Measurements from ENCODE around the gene FOXP1.

The FOXP1 gene

DNA sequence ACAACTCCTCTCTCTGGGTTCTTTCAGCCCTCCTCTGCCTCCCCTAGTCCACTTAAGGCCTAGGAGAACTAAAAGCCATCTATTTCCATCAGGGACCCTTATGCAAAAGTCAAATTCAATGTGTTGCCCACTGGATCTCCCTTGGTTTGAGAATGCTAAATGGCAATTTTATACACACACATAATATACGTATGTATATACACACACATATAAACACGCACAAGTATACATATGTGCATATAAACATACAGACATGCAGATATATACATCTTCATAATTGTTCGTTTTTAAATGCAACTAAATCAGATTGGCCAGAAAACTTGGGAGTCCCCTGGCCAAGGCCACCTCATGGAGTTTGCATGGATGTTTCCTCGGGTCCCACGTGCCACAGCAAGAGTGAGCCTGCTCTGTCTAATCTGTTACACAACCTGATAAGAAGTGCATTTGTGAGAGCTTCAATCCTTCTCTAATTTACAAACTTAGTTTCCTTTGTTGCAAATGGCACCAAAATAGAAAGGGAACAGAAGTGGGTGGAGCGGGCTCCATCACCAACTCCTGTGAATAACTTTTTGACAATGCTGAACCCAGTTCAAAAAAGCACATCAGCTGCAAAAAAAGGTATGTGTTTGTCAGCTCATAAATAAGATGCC is 84.2 kb downstream of the FOXP1 start:
- H3K9ac ChIP-seq (ENCODE audit: low read length): no peak overlapping the region
- no peak overlapping the region for H3K27ac ChIP-seq (ENCODE audit: low read depth, low read length)
- no peaks in the 10 kb centered on the region for H3K36me3 ChIP-seq (ENCODE audit: insufficient read depth, low read length)
- peaks cover 30% of the 10 kb centered on the region for H3K4me1 ChIP-seq (ENCODE audit: insufficient read depth, low read length)
- no peaks in the 10 kb centered on the region for H3K27me3 ChIP-seq (ENCODE audit: control insufficient read depth in 1 of 2, insufficient read depth in 2 of 2, low read length in 2 of 2)
- no peaks in the 10 kb centered on the region for H3K9me3 ChIP-seq (ENCODE audit: low read length)
- no peak overlapping the region for H3K4me3 ChIP-seq (ENCODE audit: low read depth in 1 of 2, low read length in 2 of 2)

DNA sequence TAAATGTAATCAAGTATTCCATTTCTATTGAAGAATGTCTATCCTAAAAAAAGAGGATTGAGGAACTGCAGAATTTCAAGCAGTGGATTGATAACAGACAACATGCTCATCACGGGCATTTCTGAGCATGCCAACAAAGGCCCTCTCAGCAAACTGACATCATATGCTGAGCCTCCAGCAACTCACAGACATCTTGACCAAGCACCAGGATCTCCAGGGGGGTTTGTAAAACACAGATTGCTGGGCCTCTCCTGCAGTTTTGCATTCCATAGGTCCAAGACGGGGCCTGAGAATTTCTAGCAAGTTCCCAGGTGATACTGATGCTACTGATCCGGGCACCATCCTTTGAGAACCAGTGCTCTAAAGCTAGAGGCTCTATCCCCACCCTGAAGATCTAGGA is 85.0 kb downstream of the FOXP1 start:
- Histone ChIP-seq H3K27me3 (ENCODE audit: control insufficient read depth in 1 of 2, insufficient read depth in 2 of 2, low read length in 2 of 2) (no peaks in the 10 kb centered on the region), H3K9me3 (ENCODE audit: low read length) (no peaks in the 10 kb centered on the region), H3K27ac (ENCODE audit: low read depth, low read length) (no peak overlapping the region), H3K9ac (ENCODE audit: low read length) (no peak overlapping the region), H3K36me3 (ENCODE audit: insufficient read depth, low read length) (no peaks in the 10 kb centered on the region), H3K4me3 (ENCODE audit: low read depth in 1 of 2, low read length in 2 of 2) (no peak overlapping the region), H3K4me1 (ENCODE audit: insufficient read depth, low read length) (peaks cover 30% of the 10 kb centered on the region)

DNA sequence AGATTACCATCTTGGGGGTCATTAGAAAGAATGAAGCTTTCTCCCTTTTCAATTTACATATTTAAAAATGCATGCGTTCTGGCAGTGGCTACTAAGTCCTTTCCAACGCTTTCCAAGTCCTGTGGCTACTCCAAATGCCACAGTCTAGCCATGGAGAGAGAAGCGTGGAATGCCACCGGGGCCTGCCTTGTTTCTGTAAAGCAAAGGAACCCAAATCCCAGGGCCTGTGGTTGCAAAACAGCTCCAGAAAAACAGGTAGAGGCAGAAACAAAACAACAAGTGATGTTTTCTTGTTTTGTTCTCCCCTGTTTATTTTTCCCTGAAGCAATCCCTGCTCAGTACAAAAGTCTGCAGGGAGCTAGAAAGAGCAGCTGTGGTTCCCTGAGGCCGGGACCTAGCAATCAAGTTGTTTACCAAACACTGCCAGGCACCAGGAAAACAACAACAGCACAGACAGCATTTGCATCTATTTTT is 85.5 kb downstream of the FOXP1 start:
- Histone ChIP-seq H3K4me3 (ENCODE audit: low read depth in 1 of 2, low read length in 2 of 2) (no peak overlapping the region), H3K9me3 (ENCODE audit: low read length) (no peaks in the 10 kb centered on the region), H3K27ac (ENCODE audit: low read depth, low read length) (no peak overlapping the region), H3K9ac (ENCODE audit: low read length) (no peak overlapping the region), H3K27me3 (ENCODE audit: control insufficient read depth in 1 of 2, insufficient read depth in 2 of 2, low read length in 2 of 2) (no peaks in the 10 kb centered on the region), H3K4me1 (ENCODE audit: insufficient read depth, low read length) (peaks cover 30% of the 10 kb centered on the region), H3K36me3 (ENCODE audit: insufficient read depth, low read length) (no peaks in the 10 kb centered on the region)

DNA sequence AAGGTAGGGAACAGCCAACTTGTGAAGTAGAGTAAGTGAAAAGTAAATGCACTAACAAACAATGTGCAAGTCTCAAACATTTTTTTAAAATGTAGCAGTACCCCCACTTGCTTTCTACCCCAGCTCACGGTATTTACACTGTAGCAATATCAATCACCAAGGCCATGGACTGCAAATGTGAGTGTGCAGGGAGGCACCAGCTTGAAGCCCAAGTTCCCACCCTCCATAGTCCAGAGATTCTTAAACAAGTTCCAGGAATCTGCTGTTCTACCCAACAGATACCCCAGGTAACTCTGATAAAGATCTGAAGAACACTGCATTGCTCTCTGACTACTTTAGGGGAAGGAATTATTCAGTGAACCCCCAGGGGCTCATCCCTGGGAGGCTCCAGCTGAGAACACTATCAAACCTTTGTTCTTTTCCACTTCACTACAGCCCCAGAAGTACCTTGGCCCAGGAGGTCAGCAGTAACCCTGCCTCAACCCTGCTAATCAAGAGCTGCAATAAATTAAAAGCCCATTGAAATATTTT is 86.1 kb downstream of the FOXP1 start:
- no peak overlapping the region for H3K9ac ChIP-seq (ENCODE audit: low read length)
- no peaks in the 10 kb centered on the region for H3K27me3 ChIP-seq (ENCODE audit: control insufficient read depth in 1 of 2, insufficient read depth in 2 of 2, low read length in 2 of 2)
- no peaks in the 10 kb centered on the region for H3K9me3 ChIP-seq (ENCODE audit: low read length)
- H3K4me3 ChIP-seq (ENCODE audit: low read depth in 1 of 2, low read length in 2 of 2): no peak overlapping the region
- H3K27ac ChIP-seq (ENCODE audit: low read depth, low read length): no peak overlapping the region
- H3K4me1 ChIP-seq (ENCODE audit: insufficient read depth, low read length): peaks cover 30% of the 10 kb centered on the region
- no peaks in the 10 kb centered on the region for H3K36me3 ChIP-seq (ENCODE audit: insufficient read depth, low read length)

DNA sequence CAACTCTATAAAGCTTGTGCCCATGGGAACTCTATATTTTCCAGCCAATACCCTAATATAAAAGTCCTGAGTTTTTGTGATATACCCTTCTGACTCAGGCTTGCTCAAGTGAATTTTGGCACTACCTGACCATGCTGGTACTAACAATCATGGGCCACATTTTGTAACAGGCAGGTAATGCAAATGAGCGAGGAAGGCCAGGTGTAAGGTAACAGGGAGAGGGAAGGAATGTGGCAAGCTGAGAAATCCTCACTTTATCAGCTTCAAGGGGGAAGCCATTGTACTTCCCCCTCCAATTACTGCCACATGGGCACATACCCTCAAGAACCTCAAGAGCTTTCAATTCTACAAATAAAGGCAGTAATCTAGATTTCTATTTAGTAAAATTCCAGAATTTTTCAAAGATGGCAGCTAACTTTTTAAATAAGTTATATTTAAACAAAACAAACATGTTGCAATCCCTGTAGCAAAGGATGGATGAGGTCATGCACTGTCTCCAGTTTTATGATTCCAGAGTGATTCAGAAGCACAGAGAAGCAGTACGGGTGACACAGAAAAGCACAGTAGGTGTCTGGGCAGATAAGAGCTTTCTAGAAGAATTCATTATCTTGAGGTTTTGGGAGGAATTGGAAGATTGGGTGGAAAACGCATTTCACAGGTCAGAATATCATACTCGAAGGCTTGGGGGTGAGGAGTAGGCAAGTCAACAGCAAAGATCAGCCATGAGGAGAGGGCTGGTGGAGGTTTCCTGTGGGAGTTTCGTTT is 87.6 kb downstream of the FOXP1 start:
- Histone ChIP-seq H3K27ac (ENCODE audit: low read depth, low read length) (no peak overlapping the region), H3K4me3 (ENCODE audit: low read depth in 1 of 2, low read length in 2 of 2) (no peak overlapping the region)

DNA sequence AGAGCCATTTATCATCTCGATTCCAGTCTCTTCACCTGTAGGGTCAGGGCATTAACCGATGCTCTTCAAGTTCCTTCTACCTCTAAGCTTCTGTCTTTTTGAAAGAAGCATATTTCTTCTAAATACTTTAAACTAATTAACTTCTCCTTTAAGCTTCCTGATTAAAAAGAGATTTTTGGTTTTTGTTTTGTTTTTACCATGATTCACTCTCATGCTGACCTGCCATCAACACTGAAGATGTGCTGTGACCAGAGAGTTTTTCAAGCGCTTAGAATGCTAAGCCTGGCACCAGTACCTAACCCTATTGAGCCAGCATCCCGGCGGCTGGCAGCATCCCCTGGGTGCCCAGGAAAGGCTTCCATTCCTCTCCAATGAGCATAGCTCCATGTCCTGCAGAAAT is 89.3 kb downstream of the FOXP1 start:
- Histone ChIP-seq H3K27ac (ENCODE audit: low read depth, low read length) (no peak overlapping the region), H3K36me3 (ENCODE audit: insufficient read depth, low read length) (peaks cover 11% of the 10 kb centered on the region), H3K4me1 (ENCODE audit: insufficient read depth, low read length) (peaks cover 30% of the 10 kb centered on the region), H3K9ac (ENCODE audit: low read length) (no peak overlapping the region), H3K27me3 (ENCODE audit: control insufficient read depth in 1 of 2, insufficient read depth in 2 of 2, low read length in 2 of 2) (no peaks in the 10 kb centered on the region), H3K4me3 (ENCODE audit: low read depth in 1 of 2, low read length in 2 of 2) (no peak overlapping the region), H3K9me3 (ENCODE audit: low read length) (no peaks in the 10 kb centered on the region)

More for the DNA sequence above, 87.6 kb downstream of the FOXP1 start:
- no peaks in the 10 kb centered on the region for H3K27me3 ChIP-seq (ENCODE audit: control insufficient read depth in 1 of 2, insufficient read depth in 2 of 2, low read length in 2 of 2)
- H3K9me3 ChIP-seq (ENCODE audit: low read length): no peaks in the 10 kb centered on the region
- H3K9ac ChIP-seq (ENCODE audit: low read length): no peak overlapping the region
- H3K4me1 ChIP-seq (ENCODE audit: insufficient read depth, low read length): peaks cover 30% of the 10 kb centered on the region
- H3K36me3 ChIP-seq (ENCODE audit: insufficient read depth, low read length): peaks cover 11% of the 10 kb centered on the region

DNA sequence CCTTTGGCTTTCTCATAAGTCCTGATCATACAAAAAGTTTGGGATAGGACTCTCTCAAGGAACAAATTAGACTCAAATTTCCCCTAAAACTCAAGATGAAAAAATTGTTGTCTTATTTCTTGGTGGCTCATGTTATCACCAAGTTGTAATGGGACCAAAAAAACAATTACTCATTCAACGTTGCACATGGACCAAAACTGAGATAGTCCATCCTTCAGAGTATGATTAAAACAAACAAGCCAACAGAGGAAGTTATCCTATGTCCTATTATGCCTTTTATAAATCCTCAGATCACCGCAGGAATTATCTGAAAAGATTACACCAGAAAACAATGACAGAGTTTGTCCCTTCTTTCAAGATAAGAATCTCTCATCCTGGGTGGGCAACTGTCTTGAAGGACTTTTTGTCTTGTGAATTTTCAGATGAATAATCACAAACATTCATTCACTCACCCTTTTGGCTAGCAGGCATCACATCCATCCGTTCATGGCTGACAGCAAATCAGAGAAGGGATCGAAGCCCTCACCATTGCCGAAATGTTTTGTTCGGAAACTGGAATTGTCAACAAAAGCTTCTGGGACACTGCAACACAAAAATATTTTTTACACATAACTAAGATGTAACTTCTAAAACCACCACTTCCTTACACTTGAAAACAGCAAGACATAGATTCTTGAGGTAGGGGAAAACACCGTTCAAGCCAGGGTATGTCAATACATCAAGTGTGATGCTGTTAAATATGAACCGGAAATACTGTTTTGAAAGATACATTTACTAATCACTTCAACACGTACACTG is 90.4 kb downstream of the FOXP1 start:
- peaks cover 23% of the 10 kb centered on the region for H3K4me1 ChIP-seq (ENCODE audit: insufficient read depth, low read length)
- H3K4me3 ChIP-seq (ENCODE audit: low read depth in 1 of 2, low read length in 2 of 2): no peak overlapping the region
- peaks cover 11% of the 10 kb centered on the region for H3K36me3 ChIP-seq (ENCODE audit: insufficient read depth, low read length)
- no peaks in the 10 kb centered on the region for H3K9me3 ChIP-seq (ENCODE audit: low read length)
- no peak overlapping the region for H3K9ac ChIP-seq (ENCODE audit: low read length)
- H3K27ac ChIP-seq (ENCODE audit: low read depth, low read length): no peak overlapping the region
- no peaks in the 10 kb centered on the region for H3K27me3 ChIP-seq (ENCODE audit: control insufficient read depth in 1 of 2, insufficient read depth in 2 of 2, low read length in 2 of 2)

DNA sequence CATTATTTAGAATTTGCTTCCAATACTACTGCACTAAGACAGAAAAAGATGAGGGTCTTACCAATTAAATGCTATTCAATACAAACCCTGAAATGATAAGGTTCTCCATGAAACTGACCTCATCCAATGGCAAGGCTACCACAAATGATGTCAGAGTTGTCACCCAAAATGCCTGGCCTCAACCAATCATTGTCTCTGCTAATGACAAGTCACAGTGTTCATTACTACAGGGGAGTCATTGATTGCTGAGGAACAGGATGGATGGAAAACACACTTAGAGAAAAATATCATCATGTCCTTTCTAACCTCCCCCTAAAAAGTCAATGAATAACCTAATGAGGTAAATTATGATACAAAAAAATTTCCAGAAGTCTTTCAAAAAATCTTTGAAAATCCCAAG is 91.0 kb downstream of the FOXP1 start:
- H3K9ac ChIP-seq (ENCODE audit: low read length): no peak overlapping the region
- no peak overlapping the region for H3K4me3 ChIP-seq (ENCODE audit: low read depth in 1 of 2, low read length in 2 of 2)
- H3K36me3 ChIP-seq (ENCODE audit: insufficient read depth, low read length): peaks cover 11% of the 10 kb centered on the region
- H3K27ac ChIP-seq (ENCODE audit: low read depth, low read length): no peak overlapping the region
- no peaks in the 10 kb centered on the region for H3K9me3 ChIP-seq (ENCODE audit: low read length)
- H3K27me3 ChIP-seq (ENCODE audit: control insufficient read depth in 1 of 2, insufficient read depth in 2 of 2, low read length in 2 of 2): no peaks in the 10 kb centered on the region
- peaks cover 17% of the 10 kb centered on the region for H3K4me1 ChIP-seq (ENCODE audit: insufficient read depth, low read length)

DNA sequence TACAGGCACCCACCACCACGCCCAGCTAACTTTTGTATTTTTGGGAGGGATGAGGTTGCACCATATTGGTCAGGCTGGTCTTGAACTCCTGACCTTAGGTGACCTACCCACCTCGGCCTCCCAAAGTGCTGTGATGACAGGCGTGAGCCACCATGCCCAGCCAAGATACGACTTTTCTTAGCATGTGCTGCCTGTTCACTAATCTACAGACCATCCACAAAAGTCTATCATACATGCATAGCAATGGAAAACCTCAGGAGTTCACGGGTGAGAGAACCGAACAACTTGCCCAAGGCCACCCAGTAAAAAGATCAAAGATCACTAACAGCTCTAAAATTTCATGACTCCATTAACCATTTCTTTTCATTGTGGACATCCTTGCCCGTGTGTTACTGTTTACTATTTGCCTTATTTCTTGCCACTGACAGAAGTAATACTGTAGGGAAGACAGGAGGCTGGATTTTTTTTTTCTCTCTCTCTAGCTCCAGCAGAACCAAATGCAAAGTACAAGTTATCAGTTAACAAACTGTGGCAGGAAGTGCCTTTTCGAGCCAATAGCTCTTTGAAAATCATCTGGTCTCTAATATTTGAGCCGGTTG is 92.3 kb downstream of the FOXP1 start:
- H3K27me3 ChIP-seq (ENCODE audit: control insufficient read depth in 1 of 2, insufficient read depth in 2 of 2, low read length in 2 of 2): no peaks in the 10 kb centered on the region
- no peak overlapping the region for H3K27ac ChIP-seq (ENCODE audit: low read depth, low read length)
- H3K4me1 ChIP-seq (ENCODE audit: insufficient read depth, low read length): peaks cover 4% of the 10 kb centered on the region
- H3K9me3 ChIP-seq (ENCODE audit: low read length): no peaks in the 10 kb centered on the region
- peaks cover 11% of the 10 kb centered on the region for H3K36me3 ChIP-seq (ENCODE audit: insufficient read depth, low read length)
- H3K4me3 ChIP-seq (ENCODE audit: low read depth in 1 of 2, low read length in 2 of 2): no peak overlapping the region
- no peak overlapping the region for H3K9ac ChIP-seq (ENCODE audit: low read length)

DNA sequence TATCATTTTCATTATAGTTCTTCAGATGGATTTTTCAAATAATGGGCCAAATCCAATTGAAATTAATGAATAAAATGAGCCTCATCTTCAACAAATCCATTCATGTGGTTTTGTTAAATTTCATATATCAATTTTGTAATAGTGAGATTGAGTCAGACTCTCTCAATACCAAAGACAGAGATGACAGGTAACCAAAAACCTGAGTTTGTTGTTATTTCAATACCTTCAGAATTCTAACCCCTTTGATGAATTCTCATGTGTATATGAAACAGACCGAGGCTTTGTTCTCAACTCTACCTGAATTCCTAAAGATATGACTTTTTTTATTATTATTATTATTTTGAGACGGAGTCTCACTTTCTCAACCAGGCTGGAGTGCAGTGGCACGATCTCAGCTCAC is 92.8 kb downstream of the FOXP1 start:
- H3K4me1 ChIP-seq (ENCODE audit: insufficient read depth, low read length): no peaks in the 10 kb centered on the region
- no peaks in the 10 kb centered on the region for H3K27me3 ChIP-seq (ENCODE audit: control insufficient read depth in 1 of 2, insufficient read depth in 2 of 2, low read length in 2 of 2)

DNA sequence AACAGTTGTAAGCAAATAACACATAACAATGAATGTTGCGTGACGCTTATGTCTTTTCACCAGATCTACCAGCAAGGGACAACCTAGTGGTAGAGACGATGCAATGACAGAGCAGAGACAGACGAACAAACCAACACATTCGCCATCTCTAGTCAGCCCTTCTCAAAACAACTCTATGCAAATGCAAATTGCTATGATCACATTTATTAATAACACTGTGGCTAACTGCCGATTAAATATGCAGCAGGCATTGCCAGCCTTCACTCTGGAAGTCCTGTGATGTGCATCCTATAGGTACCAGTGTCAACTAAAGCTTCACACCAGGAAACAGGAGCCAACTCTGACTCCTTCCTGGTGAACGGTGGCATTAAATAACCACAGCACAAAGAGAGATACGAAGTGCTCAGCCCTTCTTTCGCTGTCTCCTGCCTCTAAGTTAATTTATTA is 94.2 kb downstream of the FOXP1 start:
- Histone ChIP-seq H3K27me3 (ENCODE audit: control insufficient read depth in 1 of 2, insufficient read depth in 2 of 2, low read length in 2 of 2) (no peaks in the 10 kb centered on the region), H3K9me3 (ENCODE audit: low read length) (no peaks in the 10 kb centered on the region), H3K4me3 (ENCODE audit: low read depth in 1 of 2, low read length in 2 of 2) (no peak overlapping the region), H3K27ac (ENCODE audit: low read depth, low read length) (no peak overlapping the region), H3K4me1 (ENCODE audit: insufficient read depth, low read length) (no peaks in the 10 kb centered on the region), H3K9ac (ENCODE audit: low read length) (no peak overlapping the region), H3K36me3 (ENCODE audit: insufficient read depth, low read length) (peaks cover 11% of the 10 kb centered on the region)

More for the DNA sequence above, 92.8 kb downstream of the FOXP1 start:
- H3K27ac ChIP-seq (ENCODE audit: low read depth, low read length): no peak overlapping the region
- no peak overlapping the region for H3K4me3 ChIP-seq (ENCODE audit: low read depth in 1 of 2, low read length in 2 of 2)
- H3K36me3 ChIP-seq (ENCODE audit: insufficient read depth, low read length): peaks cover 11% of the 10 kb centered on the region
- H3K9me3 ChIP-seq (ENCODE audit: low read length): no peaks in the 10 kb centered on the region
- H3K9ac ChIP-seq (ENCODE audit: low read length): no peak overlapping the region
